Gastrocnemius medialis (tissue), 4 donors: ENCODE data around the gene ZNF397.

Experiments used
- CTCF ChIP-seq, 5 experiments: fragments of 450-650 bp in 3 of 5; fragments of 200-600 bp in 2 of 5; sonication (generic) in 2 of 5; IDR thresholded peaks in 4 of 5; conservative IDR thresholded peaks in 1 of 5; 1 replicate in 4 of 5; 2 replicates in 1 of 5; pipeline ENCODE4 v1.5.1; 2016 to 2019; ENCODE audit warnings: antibody characterized with exemption in 5 of 5, mild to moderate bottlenecking in 3 of 5, moderate library complexity in 3 of 5
- POLR2A ChIP-seq, 2 donors: fragments of 450-650 bp; IDR thresholded peaks; one replicate each; pipeline ENCODE4 v1.6.1; 2017; ENCODE audit warnings: antibody characterized with exemption in 2 of 2, mild to moderate bottlenecking in 2 of 2, moderate library complexity in 2 of 2

- no peak for TF ChIP-seq POLR2A (IDR thresholded peaks at IDR 0.05)
- TF ChIP-seq CTCF (IDR thresholded peaks at IDR 0.05 in 4 of 5, conservative IDR thresholded peaks at IDR 0.05 in 1 of 5): no peak
Measured at GRCh38 chr18:35223797-35224196, 17.0 kb upstream of the ZNF397 start.
